Measurements from ENCODE around the gene TMEM51.

DNA sequence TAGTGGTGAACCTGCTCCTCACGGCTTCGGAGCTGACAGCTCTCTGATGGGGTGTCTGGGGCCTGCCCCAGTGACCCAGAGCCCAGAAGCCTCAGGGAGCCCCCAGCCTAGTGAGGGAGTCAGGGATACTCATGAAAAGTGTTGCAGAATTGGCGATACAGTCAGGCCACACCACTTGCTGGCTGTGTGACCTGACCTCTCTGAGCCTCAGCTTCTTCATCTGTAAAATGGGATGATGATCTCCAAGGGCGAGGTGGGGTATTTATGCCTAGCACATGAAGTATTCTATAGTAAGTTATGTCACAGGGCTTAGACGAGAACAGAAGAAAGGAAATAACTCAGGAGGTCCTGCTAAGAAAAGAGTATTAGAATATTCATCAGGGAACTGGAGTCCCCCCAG is 1.6 kb downstream of the TMEM51 start:
- TF ChIP-seq CTCF (conservative IDR thresholded peaks at IDR 0.05; ENCODE audit: low read depth, low read length) (no peak), NFE2L2 (IDR thresholded peaks at IDR 0.05; ENCODE audit: low read depth, low read length) (no peak), RFX5 (IDR thresholded peaks at IDR 0.05; ENCODE audit: low read depth, low read length) (no peak), RAD21 (IDR thresholded peaks at IDR 0.05; ENCODE audit: low read length) (no peak), SMC3 (IDR thresholded peaks at IDR 0.05; ENCODE audit: low read depth, low read length) (no peak), MAZ (IDR thresholded peaks at IDR 0.05; ENCODE audit: borderline replicate concordance, low read depth, low read length) (no peak), POLR2A (IDR thresholded peaks at IDR 0.05; ENCODE audit: low read depth, low read length) (no peak), CEBPB (IDR thresholded peaks at IDR 0.05; ENCODE audit: low read depth, low read length) (no peak), BHLHE40 (IDR thresholded peaks at IDR 0.05; ENCODE audit: low read depth, low read length) (no peak), FOS (IDR thresholded peaks at IDR 0.05; ENCODE audit: low read depth, low read length) (no peak), MAFK (IDR thresholded peaks at IDR 0.05; ENCODE audit: low read depth, low read length) (no peak), MXI1 (IDR thresholded peaks at IDR 0.05; ENCODE audit: borderline replicate concordance, low read depth, low read length) (no peak)
- TF ChIP-seq, protein P1, sequence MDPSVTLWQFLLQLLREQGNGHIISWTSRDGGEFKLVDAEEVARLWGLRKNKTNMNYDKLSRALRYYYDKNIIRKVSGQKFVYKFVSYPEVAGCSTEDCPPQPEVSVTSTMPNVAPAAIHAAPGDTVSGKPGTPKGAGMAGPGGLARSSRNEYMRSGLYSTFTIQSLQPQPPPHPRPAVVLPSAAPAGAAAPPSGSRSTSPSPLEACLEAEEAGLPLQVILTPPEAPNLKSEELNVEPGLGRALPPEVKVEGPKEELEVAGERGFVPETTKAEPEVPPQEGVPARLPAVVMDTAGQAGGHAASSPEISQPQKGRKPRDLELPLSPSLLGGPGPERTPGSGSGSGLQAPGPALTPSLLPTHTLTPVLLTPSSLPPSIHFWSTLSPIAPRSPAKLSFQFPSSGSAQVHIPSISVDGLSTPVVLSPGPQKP (IDR thresholded peaks at IDR 0.05; ENCODE audit: borderline replicate concordance, low read depth, low read length): no peak

Measured in IMR-90 (cell line).